ENCODE results near the gene CPN2. TPM values are rescaled to one million over a fixed set of nuclear protein-coding genes. Genes with fewer than 3 reads are reported as not detected.

Gene CPN2
- total and polyA plus RNA-seq, 10 of the 15 experiments (the other 5 are each of a cell fraction or from before 2014, with no cell fraction given), result not detected

DNA sequence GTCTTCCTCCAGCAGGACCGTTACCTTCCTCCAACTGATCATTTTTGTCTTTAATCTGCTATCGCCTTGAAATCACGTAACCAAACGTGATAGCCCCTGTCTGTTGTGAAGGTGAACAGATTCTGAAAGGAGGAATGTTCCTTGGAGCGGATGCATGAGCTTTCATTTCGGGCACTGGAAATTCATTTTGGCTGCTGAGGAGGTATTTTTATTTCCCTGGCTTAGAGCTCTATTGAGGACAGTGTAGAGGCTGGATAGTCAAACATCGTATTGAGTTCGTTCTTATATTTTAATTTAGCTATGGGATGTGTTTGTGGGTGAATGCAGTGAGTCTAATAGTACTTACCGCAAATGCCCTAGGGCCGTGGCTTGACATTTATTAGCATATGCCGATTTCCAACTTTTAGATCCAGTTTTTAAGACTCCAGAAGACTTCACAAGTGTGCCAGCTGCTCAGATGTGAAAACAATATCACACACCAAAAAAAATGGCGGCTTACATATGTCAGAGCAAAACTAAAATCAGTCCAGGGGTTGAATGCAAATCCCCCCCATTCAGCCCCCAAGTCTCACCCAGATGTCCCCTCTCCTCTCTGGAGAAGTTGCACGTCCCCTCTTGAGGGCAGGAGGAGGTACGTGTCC lies 22.1 kb downstream of the CPN2 start (continued):
- TF ChIP-seq, protein P1, sequence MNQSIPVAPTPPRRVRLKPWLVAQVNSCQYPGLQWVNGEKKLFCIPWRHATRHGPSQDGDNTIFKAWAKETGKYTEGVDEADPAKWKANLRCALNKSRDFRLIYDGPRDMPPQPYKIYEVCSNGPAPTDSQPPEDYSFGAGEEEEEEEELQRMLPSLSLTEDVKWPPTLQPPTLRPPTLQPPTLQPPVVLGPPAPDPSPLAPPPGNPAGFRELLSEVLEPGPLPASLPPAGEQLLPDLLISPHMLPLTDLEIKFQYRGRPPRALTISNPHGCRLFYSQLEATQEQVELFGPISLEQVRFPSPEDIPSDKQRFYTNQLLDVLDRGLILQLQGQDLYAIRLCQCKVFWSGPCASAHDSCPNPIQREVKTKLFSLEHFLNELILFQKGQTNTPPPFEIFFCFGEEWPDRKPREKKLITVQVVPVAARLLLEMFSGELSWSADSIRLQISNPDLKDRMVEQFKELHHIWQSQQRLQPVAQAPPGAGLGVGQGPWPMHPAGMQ (IDR thresholded peaks at IDR 0.05; ENCODE audit: borderline replicate concordance), result no peak
- no peak for TF ChIP-seq CEBPB (IDR thresholded peaks at IDR 0.05; ENCODE audit: borderline replicate concordance in 1 of 2, low read depth in 2 of 2, low read length in 2 of 2)

DNA sequence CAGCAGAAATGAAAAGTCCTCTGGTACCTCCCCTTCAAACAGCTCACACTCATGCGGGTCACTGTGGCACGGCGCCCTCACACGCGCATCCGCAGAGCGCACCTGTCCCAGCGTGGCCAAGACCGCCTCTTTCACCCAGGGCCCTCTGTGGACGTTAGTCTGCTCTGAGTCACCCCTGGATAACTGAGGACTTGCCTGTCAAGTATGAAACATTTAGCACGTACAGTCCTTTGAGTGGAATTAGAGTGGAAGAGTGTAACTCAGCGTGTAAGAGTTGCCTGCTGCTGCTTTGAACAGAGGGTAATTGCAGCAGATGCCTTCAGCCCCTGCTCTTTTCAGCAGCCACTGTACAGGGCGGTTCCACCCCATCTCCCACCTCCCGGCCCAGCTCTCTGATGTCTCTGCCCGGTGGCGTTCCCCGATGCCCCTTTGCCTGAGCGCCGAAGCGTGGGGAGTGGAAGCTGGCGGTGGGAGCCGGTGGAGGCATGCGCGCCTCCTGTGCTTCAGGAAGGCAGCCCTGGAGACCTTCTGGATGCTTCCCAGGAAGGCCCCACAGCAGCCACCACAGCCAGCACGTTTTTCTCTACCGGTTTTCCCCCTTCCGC lies 23.0 kb downstream of the CPN2 start:
- Histone ChIP-seq H3K4me3 (no peak overlapping the region), H4K20me1 (ENCODE audit: control insufficient read depth, insufficient read depth) (no peaks in the 10 kb centered on the region), H3K27me3 (replicated peaks in 1 of 2; ENCODE audit: control insufficient read depth in 2 of 2, insufficient read depth in 2 of 2, low read length in 1 of 2) (peaks cover 0 to 3% of the 10 kb centered on the region in 2 experiments; a peak in 3 of 4 replicates), H3K36me3 (ENCODE audit: control insufficient read depth in 2 of 2, insufficient read depth in 2 of 2, low read length in 1 of 2) (no peaks in the 10 kb centered on the region), H3K9me3 (replicated peaks; ENCODE audit: control insufficient read depth, insufficient read depth, low read length) (peaks cover 3% of the 10 kb centered on the region; the same call in 2 of the 3 replicates), H3K79me2 (ENCODE audit: control insufficient read depth, insufficient read depth, low read length) (no peaks in the 10 kb centered on the region), H3K4me2 (ENCODE audit: control insufficient read depth, insufficient read depth) (no peak overlapping the region), H2AFZ (ENCODE audit: control insufficient read depth, low read depth, low read length) (no peak overlapping the region), H3K27ac (ENCODE audit: control insufficient read depth, insufficient read depth) (no peak overlapping the region), H3K4me1 (ENCODE audit: control insufficient read depth, insufficient read depth, low read length) (peaks cover 3% of the 10 kb centered on the region; the same call in 1 of the 2 replicates), H3K9ac (ENCODE audit: control insufficient read depth, insufficient read depth, low read length) (no peak overlapping the region)
- no peak; the same call in 2 of the 3 replicates for ATAC-seq
- intact Hi-C loops (cut with micrococcal nuclease; ENCODE audit: unreplicated experiment), result no loop called here
- ChIA-PET POLR2A (no interaction called here), CTCF (interaction anchor here (1.3 to 1.5 kb wide), 2 partner anchors 14 to 16 kb away, joined by 3 to 7 read pairs; no protein-coding TSS in a partner anchor), RAD21 (ENCODE audit: unreplicated experiment) (interaction anchor here (0.6 kb wide), 1 partner anchor 15 kb away, joined by 3 read pairs; no protein-coding TSS in a partner anchor), SMC1A (ENCODE audit: uncharacterized antibody, unreplicated experiment) (interaction anchor here (1.4 kb wide), 1 partner anchor 16 kb away, joined by 4 read pairs; no protein-coding TSS in a partner anchor)
- no peak for DNase-seq (ENCODE audit: low read depth, low spot score)
- 76% methylated on average over 26 of the region's 27 CpGs for WGBS (ENCODE audit: insufficient coverage, insufficient replicate concordance, low lambda C conversion rate, missing lambda C conversion rate)
- TF ChIP-seq ZNF384 (IDR thresholded peaks at IDR 0.05; ENCODE audit: borderline replicate concordance, low read depth, low read length), result no peak
- TF ChIP-seq, protein P2, sequence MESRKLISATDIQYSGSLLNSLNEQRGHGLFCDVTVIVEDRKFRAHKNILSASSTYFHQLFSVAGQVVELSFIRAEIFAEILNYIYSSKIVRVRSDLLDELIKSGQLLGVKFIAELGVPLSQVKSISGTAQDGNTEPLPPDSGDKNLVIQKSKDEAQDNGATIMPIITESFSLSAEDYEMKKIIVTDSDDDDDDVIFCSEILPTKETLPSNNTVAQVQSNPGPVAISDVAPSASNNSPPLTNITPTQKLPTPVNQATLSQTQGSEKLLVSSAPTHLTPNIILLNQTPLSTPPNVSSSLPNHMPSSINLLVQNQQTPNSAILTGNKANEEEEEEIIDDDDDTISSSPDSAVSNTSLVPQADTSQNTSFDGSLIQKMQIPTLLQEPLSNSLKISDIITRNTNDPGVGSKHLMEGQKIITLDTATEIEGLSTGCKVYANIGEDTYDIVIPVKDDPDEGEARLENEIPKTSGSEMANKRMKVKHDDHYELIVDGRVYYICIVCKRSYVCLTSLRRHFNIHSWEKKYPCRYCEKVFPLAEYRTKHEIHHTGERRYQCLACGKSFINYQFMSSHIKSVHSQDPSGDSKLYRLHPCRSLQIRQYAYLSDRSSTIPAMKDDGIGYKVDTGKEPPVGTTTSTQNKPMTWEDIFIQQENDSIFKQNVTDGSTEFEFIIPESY (IDR thresholded peaks at IDR 0.05), result peak; percentile 87
- TF ChIP-seq SRF (IDR thresholded peaks at IDR 0.05; ENCODE audit: low read depth in 2 of 2, low read length in 2 of 2), result no peak
- 0 out of 2 replicates have a peak, but pooled peaks have one; percentile 15 for TF ChIP-seq IKZF1 (conservative IDR thresholded peaks at IDR 0.05)
- no peak for TF ChIP-seq PML (IDR thresholded peaks at IDR 0.05; ENCODE audit: low read length)
- no peak for FAIRE-seq
- in situ Hi-C loops (cut with MboI), result no loop called here
- BruUV-seq (replicated peaks), result no TSS peak
